Measurements from ENCODE around the gene KLRC3.
"Not testable (repeated sequence)": the region's sequence is repeated elsewhere in the genome, so short reads cannot be mapped to it uniquely, and the experiment has no call there.

The KLRC3 gene

GRCh38 chr12:10384191-10384590 is 36.2 kb downstream of the KLRC3 start:
- H3K4me3 ChIP-seq (ENCODE audit: low read length): no peak overlapping the region
- no peak for TF ChIP-seq CTCF (conservative IDR thresholded peaks at IDR 0.05; ENCODE audit: low read depth, low read length)

GRCh38 chr12:10381928-10382628 is 38.3 kb downstream of the KLRC3 start:
- no peak for DNase-seq (ENCODE audit: low read depth)
- H3K4me3 ChIP-seq (ENCODE audit: low read length): no peak overlapping the region
- TF ChIP-seq CTCF (conservative IDR thresholded peaks at IDR 0.05; ENCODE audit: low read depth, low read length): no peak

More at GRCh38 chr12:10384191-10384590, 36.2 kb downstream of the KLRC3 start:
- no peak for DNase-seq (ENCODE audit: low read depth)

GRCh38 chr12:10378737-10379136 is 41.7 kb downstream of the KLRC3 start:
- not testable (repeated sequence) for DNase-seq (ENCODE audit: low read depth); H3K4me3 ChIP-seq (ENCODE audit: low read length)

GRCh38 chr12:10374624-10375018 is 45.8 kb downstream of the KLRC3 start:
- no peak for TF ChIP-seq CTCF (conservative IDR thresholded peaks at IDR 0.05; ENCODE audit: low read depth, low read length)
- no peak overlapping the region for H3K4me3 ChIP-seq (ENCODE audit: low read length)
- no peak for DNase-seq (ENCODE audit: low read depth)

- DNase-seq (ENCODE audit: low read depth): no peak
- TF ChIP-seq CTCF (conservative IDR thresholded peaks at IDR 0.05; ENCODE audit: low read depth, low read length): no peak
- no peak overlapping the region for H3K4me3 ChIP-seq (ENCODE audit: low read length)
These were observed 47.8 kb downstream of the KLRC3 start for GRCh38 chr12:10372559-10372958.

GRCh38 chr12:10371893-10372535 is 48.4 kb downstream of the KLRC3 start:
- DNase-seq (ENCODE audit: low read depth); H3K4me3 ChIP-seq (ENCODE audit: low read length): not testable (repeated sequence)

GRCh38 chr12:10369557-10370415 is 50.6 kb downstream of the KLRC3 start:
- H3K4me3 ChIP-seq (ENCODE audit: low read length): no peak overlapping the region
- no peak for TF ChIP-seq CTCF (conservative IDR thresholded peaks at IDR 0.05; ENCODE audit: low read depth, low read length)
- DNase-seq (ENCODE audit: low read depth): no peak
